Endothelial cell (in vitro differentiated cells): Measurements from ENCODE around the gene ASNS. TPM values are rescaled to one million over a fixed set of nuclear protein-coding genes. Genes with fewer than 3 reads are reported as not detected.
"Not testable (repeated sequence)": the region's sequence is repeated elsewhere in the genome, so short reads cannot be mapped to it uniquely, and the experiment has no call there.

Experiments
- DNase-seq: peaks from one replicate; pipeline ENCODE4 v3.0.0; 2021; ENCODE audit warnings: low spot score
- H3K27ac Mint-ChIP-seq: one replicate; pipeline ENCODE4 v1.8.0; 2021; ENCODE audit warnings: mixed read lengths, inconsistent platforms; ENCODE audit not compliant: unreplicated experiment
- H3K27me3 Mint-ChIP-seq: one replicate; pipeline ENCODE4 v1.8.0; 2021; ENCODE audit warnings: mild to moderate bottlenecking, moderate library complexity, mixed read lengths, inconsistent platforms; ENCODE audit not compliant: unreplicated experiment
- H3K36me3 Mint-ChIP-seq: one replicate; pipeline ENCODE4 v1.8.0; 2021; ENCODE audit warnings: mild to moderate bottlenecking, low read depth, mixed read lengths, inconsistent platforms; ENCODE audit not compliant: unreplicated experiment
- H3K4me1 Mint-ChIP-seq: one replicate; pipeline ENCODE4 v1.8.0; 2021; ENCODE audit warnings: mild to moderate bottlenecking, mixed read lengths, inconsistent platforms; ENCODE audit not compliant: unreplicated experiment
- H3K4me3 Mint-ChIP-seq: one replicate; pipeline ENCODE4 v1.8.0; 2021; ENCODE audit warnings: mild to moderate bottlenecking, mixed read lengths, inconsistent platforms; ENCODE audit not compliant: unreplicated experiment
- H3K9me3 Mint-ChIP-seq: one replicate; pipeline ENCODE4 v1.8.0; 2021; ENCODE audit warnings: mixed read lengths, inconsistent platforms; ENCODE audit not compliant: unreplicated experiment
- long read RNA-seq: library from polyadenylated mRNA; unstranded; transcript quantifications from one replicate; pipeline ENCODE4 v2.0.0, GENCODE V29; 2020; ENCODE audit not compliant: unreplicated experiment
- total RNA-seq: library from RNA; stranded (reverse); fragmentation: NEBNext Ultra II Directional; extraction: Animal tissue kit (Norgen Biotek cat#: 25700); gene quantifications from one replicate; pipeline ENCODE4 v1.2.1, GENCODE V29; 2021; ENCODE audit not compliant: unreplicated experiment
- TF ChIP-seq, protein P1 (sequence below): fragments of 200-600 bp; sonication (generic); IDR thresholded peaks from one replicate; pipeline ENCODE4 v1.5.0; 2021; ENCODE audit warnings: antibody characterized with exemption; ENCODE audit not compliant: unreplicated experiment

The ASNS gene, protein sequence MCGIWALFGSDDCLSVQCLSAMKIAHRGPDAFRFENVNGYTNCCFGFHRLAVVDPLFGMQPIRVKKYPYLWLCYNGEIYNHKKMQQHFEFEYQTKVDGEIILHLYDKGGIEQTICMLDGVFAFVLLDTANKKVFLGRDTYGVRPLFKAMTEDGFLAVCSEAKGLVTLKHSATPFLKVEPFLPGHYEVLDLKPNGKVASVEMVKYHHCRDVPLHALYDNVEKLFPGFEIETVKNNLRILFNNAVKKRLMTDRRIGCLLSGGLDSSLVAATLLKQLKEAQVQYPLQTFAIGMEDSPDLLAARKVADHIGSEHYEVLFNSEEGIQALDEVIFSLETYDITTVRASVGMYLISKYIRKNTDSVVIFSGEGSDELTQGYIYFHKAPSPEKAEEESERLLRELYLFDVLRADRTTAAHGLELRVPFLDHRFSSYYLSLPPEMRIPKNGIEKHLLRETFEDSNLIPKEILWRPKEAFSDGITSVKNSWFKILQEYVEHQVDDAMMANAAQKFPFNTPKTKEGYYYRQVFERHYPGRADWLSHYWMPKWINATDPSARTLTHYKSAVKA
- total RNA-seq: 7.1 TPM
- long read RNA-seq, transcript ASNS-202 (13 exons, 1,994 nt): major isoform, 6 of 8 reads
- long read RNA-seq, partial matches to known transcripts: 2 of 8 reads
- long read RNA-seq, other reads (novel, unspliced or antisense): 0 of 8 reads

DNA sequence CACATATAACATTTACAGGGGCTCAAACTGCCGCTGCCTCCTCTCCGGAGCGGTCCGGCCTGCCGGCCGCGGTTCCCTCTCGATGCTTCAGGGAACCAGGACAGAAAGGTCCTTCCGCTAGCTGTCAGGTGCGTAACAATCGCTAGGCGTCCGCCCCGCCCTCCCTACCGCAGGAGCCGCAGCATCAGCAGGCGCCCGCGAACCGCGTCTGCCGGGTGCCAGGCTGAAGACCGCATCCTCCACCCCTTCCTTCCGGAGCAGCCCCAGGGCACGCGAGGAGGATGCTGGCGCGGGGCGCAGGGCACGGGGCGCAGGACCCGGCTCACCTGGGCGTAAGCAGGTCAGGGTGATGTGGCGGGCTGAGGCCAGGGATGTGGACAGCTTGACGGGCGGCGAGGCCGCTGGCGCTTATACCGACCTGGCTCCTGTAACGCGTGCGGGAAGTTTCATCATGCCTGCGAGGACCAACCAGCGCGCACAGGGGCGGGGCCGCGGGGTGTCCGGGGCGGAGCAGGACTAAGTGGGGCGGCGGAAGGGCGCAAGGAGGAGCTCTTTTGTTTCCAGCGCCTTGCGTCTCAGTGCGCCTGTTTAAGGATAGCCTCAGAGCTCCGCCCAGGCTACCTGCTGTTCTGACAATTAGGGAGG, at the start of gene ASNS:
Gene ASNS (minus strand): TSS at position 384 of the 645 bp plus-strand sequence. CDS start 3,252 bp downstream, outside the sequence.
- H3K4me3 Mint-ChIP-seq: peak within 1 kb of the TSS; percentile 79
- H3K9me3 Mint-ChIP-seq: no peaks in the 10 kb centered on the region
- no peak within 1 kb of the TSS for H3K27ac Mint-ChIP-seq
- DNase-seq: peak; percentile 84
- peaks cover 3% of the 10 kb centered on the region for H3K4me1 Mint-ChIP-seq
- no peaks in the 10 kb centered on the region for H3K36me3 Mint-ChIP-seq
- peaks cover 3% of the 10 kb centered on the region for H3K27me3 Mint-ChIP-seq
- TF ChIP-seq, protein P1, sequence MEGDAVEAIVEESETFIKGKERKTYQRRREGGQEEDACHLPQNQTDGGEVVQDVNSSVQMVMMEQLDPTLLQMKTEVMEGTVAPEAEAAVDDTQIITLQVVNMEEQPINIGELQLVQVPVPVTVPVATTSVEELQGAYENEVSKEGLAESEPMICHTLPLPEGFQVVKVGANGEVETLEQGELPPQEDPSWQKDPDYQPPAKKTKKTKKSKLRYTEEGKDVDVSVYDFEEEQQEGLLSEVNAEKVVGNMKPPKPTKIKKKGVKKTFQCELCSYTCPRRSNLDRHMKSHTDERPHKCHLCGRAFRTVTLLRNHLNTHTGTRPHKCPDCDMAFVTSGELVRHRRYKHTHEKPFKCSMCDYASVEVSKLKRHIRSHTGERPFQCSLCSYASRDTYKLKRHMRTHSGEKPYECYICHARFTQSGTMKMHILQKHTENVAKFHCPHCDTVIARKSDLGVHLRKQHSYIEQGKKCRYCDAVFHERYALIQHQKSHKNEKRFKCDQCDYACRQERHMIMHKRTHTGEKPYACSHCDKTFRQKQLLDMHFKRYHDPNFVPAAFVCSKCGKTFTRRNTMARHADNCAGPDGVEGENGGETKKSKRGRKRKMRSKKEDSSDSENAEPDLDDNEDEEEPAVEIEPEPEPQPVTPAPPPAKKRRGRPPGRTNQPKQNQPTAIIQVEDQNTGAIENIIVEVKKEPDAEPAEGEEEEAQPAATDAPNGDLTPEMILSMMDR: no peak

DNA sequence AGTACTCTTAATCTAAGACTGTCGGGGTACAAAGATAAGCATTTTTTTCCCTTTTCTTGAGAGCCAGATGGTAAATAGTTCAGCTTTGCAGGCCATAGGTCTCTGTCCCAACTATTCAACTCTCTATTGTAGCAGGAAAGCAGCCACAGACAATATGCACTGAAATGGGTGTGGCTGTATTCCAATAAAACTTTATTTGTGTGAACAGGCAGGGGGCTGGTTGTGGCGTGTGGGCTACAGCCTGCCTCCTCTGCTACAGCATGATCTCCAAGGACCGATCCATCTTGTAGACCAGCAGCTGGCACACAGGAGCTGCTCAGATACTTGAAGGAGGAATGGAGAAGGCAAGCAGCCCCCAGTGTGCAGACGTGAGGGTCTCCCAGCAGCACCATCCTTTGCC, 49.0 kb upstream of the ASNS start:
- not testable (repeated sequence) for DNase-seq, H3K27ac Mint-ChIP-seq, H3K4me3 Mint-ChIP-seq, H3K9me3 Mint-ChIP-seq, H3K4me1 Mint-ChIP-seq, H3K36me3 Mint-ChIP-seq, H3K27me3 Mint-ChIP-seq

DNA sequence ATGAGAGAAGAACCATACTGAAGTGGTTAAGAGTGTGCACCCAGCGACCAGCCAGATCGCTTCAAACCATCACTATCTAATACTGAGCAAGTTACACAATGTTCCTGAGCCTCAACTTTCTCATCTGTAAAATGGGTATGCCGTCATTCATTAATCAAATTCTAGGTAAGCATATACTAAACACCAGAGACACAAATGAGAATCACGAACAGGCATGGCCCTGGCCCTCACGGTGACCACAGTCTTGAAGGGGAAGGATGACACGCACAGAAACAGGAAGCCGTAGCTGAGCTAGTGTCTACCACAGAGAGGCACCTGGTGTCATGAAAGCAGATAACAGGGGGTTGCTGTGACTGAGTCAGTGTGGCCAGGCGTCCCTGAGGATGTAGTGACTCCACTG, 43.1 kb upstream of the ASNS start:
- not testable (repeated sequence) for H3K27ac Mint-ChIP-seq, H3K27me3 Mint-ChIP-seq, H3K4me1 Mint-ChIP-seq, H3K36me3 Mint-ChIP-seq, H3K9me3 Mint-ChIP-seq, H3K4me3 Mint-ChIP-seq, DNase-seq

DNA sequence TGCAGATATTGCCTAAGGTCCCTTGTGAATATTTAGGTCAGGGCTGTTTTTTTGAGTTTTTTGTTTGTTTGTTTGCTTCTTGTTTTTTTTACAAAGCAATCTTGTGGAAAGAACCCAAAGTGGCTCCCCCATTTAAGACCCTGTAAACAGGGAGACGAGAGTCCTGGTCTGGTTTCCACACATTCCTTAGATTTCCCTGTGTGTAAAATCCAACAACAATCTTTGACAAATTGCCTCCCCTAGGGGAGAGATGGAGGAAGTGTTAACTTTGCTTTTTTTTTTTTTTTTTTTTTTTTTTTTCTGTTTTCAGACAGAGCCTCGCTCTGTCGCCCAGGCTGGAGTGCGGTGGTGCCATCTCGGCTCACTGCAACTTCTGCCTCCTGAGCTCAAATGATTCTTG, 40.1 kb upstream of the ASNS start:
- not testable (repeated sequence) for H3K27ac Mint-ChIP-seq, DNase-seq, H3K4me3 Mint-ChIP-seq, H3K27me3 Mint-ChIP-seq, H3K9me3 Mint-ChIP-seq, H3K36me3 Mint-ChIP-seq, H3K4me1 Mint-ChIP-seq
- TF ChIP-seq, protein P1: peak; percentile 34

DNA sequence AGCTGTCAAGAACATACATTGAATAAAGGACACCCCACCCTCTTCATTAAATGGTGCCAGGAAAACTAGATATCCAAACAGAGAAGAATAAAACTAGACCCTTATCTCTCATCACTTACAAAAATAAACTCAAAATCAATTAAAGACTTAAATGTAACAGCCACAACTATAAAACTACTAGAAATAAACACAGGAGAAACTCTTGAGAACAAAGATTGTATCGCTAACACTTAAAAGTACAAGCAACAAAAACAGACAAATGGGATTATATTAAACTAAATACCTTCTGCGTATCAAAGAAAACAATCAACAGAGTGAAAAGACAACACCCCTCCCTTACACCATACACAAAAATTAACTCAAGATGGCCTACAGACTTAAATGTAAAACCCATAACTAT, 24.7 kb upstream of the ASNS start:
- not testable (repeated sequence) for H3K4me3 Mint-ChIP-seq, DNase-seq, H3K27me3 Mint-ChIP-seq, H3K4me1 Mint-ChIP-seq, H3K9me3 Mint-ChIP-seq, H3K36me3 Mint-ChIP-seq, H3K27ac Mint-ChIP-seq

DNA sequence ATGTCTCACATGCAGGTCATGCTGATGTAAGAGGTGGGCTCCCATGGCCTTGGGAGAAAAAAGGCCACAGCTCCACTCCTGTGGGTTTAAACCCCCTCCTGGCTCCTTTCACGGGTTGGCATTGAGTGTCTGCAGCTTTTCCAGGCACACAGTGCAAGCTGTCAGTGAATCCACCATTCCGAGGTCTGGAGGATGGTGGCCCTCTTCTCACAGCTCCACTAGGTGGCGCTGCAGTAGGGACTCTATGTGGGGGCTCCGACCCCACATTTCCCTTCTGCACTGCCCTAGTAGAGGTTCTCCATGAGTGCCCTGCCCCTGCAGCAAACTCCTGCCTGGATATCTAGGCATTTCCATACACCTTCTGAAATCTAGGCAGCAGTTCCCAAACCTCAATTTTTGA, 19.5 kb upstream of the ASNS start:
- not testable (repeated sequence) for H3K36me3 Mint-ChIP-seq, H3K4me1 Mint-ChIP-seq, H3K27me3 Mint-ChIP-seq, DNase-seq, H3K27ac Mint-ChIP-seq, H3K4me3 Mint-ChIP-seq, H3K9me3 Mint-ChIP-seq
- TF ChIP-seq, protein P1: peak; percentile 17

DNA sequence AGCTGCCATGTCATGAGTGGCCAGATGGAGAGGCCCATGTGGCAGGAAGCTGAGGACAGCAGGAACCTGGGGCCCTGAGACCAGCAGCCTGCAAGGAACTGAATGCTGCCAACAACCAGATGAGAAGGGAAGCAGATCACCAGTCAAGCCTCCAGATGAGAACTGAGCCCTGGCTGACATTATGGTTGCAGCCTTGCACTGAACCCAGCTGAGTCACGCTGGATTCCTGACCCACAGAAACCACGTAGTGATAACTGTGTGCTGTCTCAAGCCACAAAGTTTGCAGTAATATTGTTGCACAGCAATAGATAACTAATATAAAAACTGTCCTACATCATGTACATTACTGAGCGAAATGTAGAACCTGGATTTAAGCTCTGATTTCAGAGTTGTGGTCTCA, 7.3 kb upstream of the ASNS start:
- not testable (repeated sequence) for H3K4me3 Mint-ChIP-seq, DNase-seq, H3K27ac Mint-ChIP-seq, H3K4me1 Mint-ChIP-seq, H3K27me3 Mint-ChIP-seq, H3K36me3 Mint-ChIP-seq, H3K9me3 Mint-ChIP-seq

DNA sequence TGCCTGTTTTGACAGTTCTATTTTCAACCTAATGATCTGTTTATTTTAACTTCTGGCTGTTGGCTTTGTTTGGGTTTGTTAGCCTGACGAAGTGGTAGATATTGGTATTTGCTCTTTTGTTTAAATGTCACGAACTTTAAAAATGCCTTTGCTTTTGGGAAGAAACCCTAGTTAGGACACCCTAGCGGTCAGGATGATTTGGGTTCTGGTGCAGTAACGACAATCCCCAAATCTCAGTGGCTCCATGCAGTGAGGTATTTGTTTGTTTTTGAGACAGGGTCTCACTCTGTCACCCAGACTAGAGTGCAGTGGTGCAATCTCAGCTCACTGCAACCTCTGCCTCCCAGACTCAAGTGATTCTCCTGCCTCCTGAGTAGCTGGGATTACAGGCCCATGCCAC, 2.7 kb upstream of the ASNS start:
- H3K27me3 Mint-ChIP-seq, H3K4me3 Mint-ChIP-seq, H3K4me1 Mint-ChIP-seq, H3K36me3 Mint-ChIP-seq, H3K9me3 Mint-ChIP-seq, H3K27ac Mint-ChIP-seq, DNase-seq: not testable (repeated sequence)
